ENCODE data around the gene SGO2. TPM values are rescaled to one million over a fixed set of nuclear protein-coding genes. Genes with fewer than 3 reads are reported as not detected.
"Not testable (repeated sequence)": the region's sequence is repeated elsewhere in the genome, so short reads cannot be mapped to it uniquely, and the experiment has no call there.

SGO2 gene
- total RNA-seq, 1 experiment from 2014 or later: 10.8 TPM

DNA sequence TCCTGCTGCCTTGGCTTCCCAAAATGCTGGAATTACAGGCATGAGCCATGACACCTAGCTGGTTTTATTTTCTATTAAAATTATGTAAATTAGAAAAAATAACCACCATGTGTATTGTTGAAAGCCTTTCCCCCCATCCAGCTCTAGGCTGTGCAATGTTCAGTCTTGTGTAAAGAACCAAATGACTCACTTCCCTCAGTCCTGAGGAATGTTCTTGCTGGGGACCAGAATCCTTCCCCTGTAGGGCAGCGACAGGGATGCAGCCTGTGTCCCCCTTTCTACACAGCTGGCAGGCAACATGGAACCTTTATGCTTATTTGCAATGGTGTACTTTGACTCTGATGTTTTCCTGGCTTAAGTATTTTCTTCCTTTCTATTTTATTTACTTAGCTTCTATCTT is 89.2 kb downstream of the SGO2 start:
- DNase-seq: no peak
- no peak overlapping the region for H3K4me3 ChIP-seq (ENCODE audit: insufficient read depth, low read depth, low read length)
- H3K36me3 ChIP-seq (replicated peaks; ENCODE audit: control insufficient read depth, insufficient read depth, low read length): no peaks in the 10 kb centered on the region
- H3K27me3 ChIP-seq (ENCODE audit: control insufficient read depth, insufficient read depth, low read length): no peaks in the 10 kb centered on the region

DNA sequence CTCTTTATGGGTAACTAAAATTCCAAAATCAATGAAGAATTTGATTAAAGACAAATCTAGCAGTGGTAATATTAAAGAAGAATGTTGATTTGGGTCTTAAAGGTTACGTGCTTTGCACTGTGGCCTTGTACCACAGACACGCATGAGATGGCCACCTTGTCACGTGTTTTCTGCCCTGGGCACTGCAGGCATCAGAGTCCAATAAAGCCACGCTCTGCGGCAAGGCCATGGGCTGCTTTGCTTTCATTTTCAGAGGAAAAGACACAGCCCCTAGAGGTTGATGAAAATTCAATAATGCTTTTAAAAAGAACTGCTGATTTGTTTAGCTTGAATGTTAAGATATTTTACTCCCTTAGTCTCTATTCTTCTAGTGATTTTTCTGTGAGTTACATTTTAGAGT is 90.2 kb downstream of the SGO2 start:
- no peaks in the 10 kb centered on the region for H3K27me3 ChIP-seq (ENCODE audit: control insufficient read depth, insufficient read depth, low read length)
- DNase-seq: no peak
- H3K36me3 ChIP-seq (replicated peaks; ENCODE audit: control insufficient read depth, insufficient read depth, low read length): no peaks in the 10 kb centered on the region
- no peak overlapping the region for H3K4me3 ChIP-seq (ENCODE audit: insufficient read depth, low read depth, low read length)

DNA sequence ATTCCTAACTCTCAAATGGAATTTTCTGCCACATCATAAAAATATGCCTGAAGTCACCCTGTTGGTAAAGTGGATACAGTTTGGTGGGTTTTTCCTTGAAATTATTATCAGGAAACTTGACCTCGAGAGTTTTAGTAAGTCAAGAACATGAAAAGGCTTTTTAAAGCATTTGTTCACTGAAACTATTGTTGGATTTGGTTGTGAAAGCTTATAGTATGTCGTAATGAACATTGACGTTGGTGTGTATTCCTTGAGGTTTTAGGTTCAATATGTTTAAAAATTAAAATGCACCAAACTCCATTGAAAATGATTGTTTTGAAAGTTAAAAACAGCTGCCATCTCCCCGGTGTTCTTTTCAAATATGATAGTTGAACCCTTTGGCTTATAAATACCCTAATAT is 90.6 kb downstream of the SGO2 start:
- no peak for DNase-seq
- no peaks in the 10 kb centered on the region for H3K27me3 ChIP-seq (ENCODE audit: control insufficient read depth, insufficient read depth, low read length)
- no peak overlapping the region for H3K4me3 ChIP-seq (ENCODE audit: insufficient read depth, low read depth, low read length)
- H3K36me3 ChIP-seq (replicated peaks; ENCODE audit: control insufficient read depth, insufficient read depth, low read length): no peaks in the 10 kb centered on the region

DNA sequence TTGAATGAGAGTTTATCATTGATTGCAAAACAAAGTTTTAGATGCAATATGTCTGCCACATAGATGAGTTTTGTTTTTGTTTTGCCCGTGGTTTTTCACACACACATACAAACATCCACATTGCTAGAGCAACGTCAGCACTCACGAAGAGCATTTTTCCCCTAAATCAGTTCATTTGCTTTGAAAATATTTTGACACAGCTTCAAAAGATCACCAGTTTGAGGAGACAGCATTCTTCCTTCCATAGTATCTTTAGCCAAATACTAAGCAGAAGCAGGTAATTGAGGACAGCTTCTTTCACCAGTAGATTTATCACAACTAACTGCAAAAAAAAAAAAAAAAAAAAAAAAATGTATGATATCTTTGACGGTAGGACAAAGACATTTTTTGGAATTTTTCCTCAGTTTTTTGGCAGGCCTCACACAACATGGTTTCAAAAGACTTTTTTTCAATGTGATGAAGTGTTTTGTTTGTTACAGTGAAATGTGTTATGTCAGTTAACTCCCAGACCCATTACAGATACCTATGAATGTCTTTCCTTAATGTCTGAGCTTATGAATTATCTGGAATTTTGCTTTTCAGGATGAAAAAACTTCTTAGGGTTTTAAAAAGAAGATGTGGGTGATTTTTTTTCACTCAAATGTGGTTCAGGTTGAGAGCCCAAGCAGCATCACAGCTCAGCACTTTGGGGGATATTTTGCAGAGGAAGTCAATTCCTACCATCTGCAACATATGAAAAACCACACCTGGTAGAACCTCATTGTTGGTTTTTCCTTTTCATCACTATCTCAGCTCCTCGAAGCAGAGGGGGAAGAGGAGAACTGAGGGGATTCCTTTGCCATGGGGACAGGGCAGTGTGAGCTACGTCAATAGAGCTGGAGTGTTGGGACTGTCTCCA is 91.4 kb downstream of the SGO2 start:
- no peaks in the 10 kb centered on the region for H3K36me3 ChIP-seq (replicated peaks; ENCODE audit: control insufficient read depth, insufficient read depth, low read length)
- DNase-seq: no peak
- no peaks in the 10 kb centered on the region for H3K27me3 ChIP-seq (ENCODE audit: control insufficient read depth, insufficient read depth, low read length)
- H3K4me3 ChIP-seq (ENCODE audit: insufficient read depth, low read depth, low read length): no peak overlapping the region

DNA sequence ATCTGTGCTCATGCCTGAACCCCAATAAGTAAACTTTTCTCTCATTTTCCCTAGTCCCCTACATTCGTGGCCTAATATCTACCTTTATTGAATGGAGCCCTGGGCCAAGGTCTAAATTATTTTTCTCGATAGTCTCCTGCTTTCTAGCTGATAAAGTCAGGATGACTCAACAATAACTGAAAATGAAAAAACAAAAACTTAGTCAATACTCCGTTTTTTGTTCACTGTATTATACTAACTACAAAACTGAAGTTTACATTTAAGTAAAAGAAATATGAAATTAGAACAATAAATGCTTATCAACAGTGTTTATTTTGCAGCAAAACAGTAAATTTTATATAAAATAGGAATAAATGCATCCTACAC is 92.0 kb downstream of the SGO2 start:
- Histone ChIP-seq H3K4me3 (ENCODE audit: insufficient read depth, low read depth, low read length) (no peak overlapping the region), H3K36me3 (replicated peaks; ENCODE audit: control insufficient read depth, insufficient read depth, low read length) (no peaks in the 10 kb centered on the region), H3K27me3 (ENCODE audit: control insufficient read depth, insufficient read depth, low read length) (no peaks in the 10 kb centered on the region)
- no peak for DNase-seq

DNA sequence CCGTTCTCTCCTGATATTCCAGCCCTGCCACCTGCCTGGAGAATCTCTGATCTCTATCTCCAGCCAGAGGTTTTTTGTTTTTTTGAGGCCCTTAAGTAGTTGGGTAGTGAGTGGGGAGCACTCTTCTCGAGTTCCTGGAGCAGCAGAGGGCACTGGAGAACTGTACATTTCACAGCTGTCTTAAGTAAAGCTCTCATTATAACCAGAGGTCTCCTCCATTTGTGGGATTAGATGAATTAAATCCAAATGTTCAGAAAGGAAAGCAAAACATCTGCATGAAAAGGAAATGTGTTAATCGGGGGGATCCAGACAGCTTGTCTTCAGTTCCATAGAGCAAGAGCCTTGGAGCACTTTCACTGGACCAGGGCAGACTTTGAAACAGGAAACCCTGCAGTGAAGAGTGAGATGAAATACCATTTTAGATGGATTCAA is 92.6 kb downstream of the SGO2 start:
- H3K27me3 ChIP-seq (ENCODE audit: control insufficient read depth, insufficient read depth, low read length): no peaks in the 10 kb centered on the region
- no peaks in the 10 kb centered on the region for H3K36me3 ChIP-seq (replicated peaks; ENCODE audit: control insufficient read depth, insufficient read depth, low read length)
- no peak for DNase-seq
- no peak overlapping the region for H3K4me3 ChIP-seq (ENCODE audit: insufficient read depth, low read depth, low read length)

DNA sequence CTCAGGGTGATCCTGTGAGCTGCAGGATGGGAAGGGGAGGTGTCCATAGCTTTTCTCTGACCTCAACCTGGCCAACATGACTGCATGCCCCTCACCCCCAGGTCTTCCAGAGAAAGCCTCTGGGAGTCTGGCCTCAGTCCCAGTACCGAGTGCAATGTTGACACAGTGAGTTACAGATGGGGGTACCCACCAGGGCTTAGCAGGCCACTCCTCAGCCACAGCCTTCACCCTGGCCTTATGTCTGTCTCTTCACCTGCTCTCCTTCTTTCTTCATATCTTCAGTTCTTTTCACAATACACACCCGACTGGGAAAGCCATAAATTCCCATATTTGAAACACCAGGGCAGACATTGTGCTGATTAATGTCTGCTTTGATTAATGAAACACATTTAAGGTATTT is 93.3 kb downstream of the SGO2 start:
- H3K4me3 ChIP-seq (ENCODE audit: insufficient read depth, low read depth, low read length): no peak overlapping the region
- no peak for DNase-seq
- no peaks in the 10 kb centered on the region for H3K27me3 ChIP-seq (ENCODE audit: control insufficient read depth, insufficient read depth, low read length)
- no peaks in the 10 kb centered on the region for H3K36me3 ChIP-seq (replicated peaks; ENCODE audit: control insufficient read depth, insufficient read depth, low read length)

DNA sequence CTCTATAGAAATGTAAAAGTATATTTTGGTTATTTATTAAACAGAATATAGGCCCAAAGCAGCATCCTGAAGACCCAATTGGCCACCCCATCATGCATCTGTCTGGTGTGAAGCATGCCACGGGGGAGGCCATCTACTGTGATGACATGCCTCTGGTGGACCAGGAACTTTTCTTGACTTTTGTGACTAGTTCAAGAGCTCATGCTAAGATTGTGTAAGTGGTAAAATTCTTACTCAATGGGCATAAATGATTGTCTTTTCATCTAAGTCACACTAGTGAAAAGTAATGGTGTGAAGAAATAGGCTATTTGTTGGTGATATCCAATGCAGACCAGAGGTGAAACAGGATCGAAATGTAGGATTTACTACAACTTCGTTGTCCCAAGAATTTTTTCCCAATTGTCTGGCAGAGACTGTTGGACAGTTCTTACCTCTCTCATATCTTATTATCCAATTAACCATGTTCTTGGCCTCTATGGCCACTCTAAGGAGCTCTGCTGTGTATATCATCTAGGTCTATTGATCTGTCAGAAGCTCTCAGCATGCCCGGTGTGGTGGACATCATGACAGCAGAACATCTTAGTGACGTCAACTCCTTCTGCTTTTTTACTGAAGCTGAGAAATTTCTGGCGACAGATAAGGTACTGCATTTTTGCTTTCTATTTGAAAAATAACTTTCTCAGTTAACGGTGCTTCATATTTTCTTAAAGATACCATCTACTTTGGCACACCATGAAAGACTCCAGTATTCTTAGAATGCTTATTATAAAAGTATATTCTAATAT is 94.8 kb downstream of the SGO2 start:
- DNase-seq: no peak
- Histone ChIP-seq H3K36me3 (replicated peaks; ENCODE audit: control insufficient read depth, insufficient read depth, low read length) (no peaks in the 10 kb centered on the region), H3K27me3 (ENCODE audit: control insufficient read depth, insufficient read depth, low read length) (no peaks in the 10 kb centered on the region), H3K4me3 (ENCODE audit: insufficient read depth, low read depth, low read length) (no peak overlapping the region)

DNA sequence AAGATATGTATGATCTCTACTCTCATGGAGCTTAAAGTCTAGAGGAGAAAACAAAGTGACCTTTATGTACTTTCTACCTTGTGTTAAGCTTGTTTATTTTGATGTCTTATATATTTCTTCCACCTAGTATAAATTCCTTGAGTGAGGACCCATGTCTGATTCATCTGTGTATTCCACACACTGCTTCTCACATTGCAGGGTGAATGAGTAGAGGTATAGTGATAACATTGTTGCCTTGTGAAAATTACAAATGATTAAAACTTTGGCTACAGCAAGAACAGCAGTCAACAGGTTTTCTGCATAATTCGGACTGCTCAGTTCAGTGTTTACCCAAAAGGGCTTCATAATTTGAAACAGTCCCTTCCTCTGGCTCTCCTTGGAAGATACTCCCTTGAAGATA is 96.1 kb downstream of the SGO2 start:
- Histone ChIP-seq H3K4me3 (ENCODE audit: insufficient read depth, low read depth, low read length) (no peak overlapping the region), H3K27me3 (ENCODE audit: control insufficient read depth, insufficient read depth, low read length) (no peaks in the 10 kb centered on the region), H3K36me3 (replicated peaks; ENCODE audit: control insufficient read depth, insufficient read depth, low read length) (no peaks in the 10 kb centered on the region)
- DNase-seq: no peak

DNA sequence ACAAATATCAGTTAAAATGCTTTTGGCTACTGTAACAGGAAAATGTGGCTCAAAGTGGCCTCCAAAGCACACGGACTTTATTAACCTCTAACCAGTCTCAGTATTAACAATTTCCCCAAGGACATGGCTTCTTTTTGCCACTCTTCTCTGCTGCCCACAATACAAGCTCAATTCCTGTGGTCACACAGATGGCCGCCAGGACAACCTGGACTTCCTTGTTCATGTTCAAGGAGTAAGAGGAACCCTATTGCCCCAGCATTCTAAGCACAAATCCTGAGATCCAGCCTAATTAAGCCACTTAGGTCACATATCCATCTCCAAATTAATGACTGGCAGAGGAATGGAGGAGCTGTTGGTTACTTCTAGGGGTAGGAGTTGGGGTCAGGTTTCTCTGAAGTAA is 98.0 kb downstream of the SGO2 start:
- Histone ChIP-seq H3K4me3 (ENCODE audit: insufficient read depth, low read depth, low read length) (no peak overlapping the region), H3K36me3 (replicated peaks; ENCODE audit: control insufficient read depth, insufficient read depth, low read length) (no peaks in the 10 kb centered on the region), H3K27me3 (ENCODE audit: control insufficient read depth, insufficient read depth, low read length) (no peaks in the 10 kb centered on the region)
- DNase-seq: no peak

DNA sequence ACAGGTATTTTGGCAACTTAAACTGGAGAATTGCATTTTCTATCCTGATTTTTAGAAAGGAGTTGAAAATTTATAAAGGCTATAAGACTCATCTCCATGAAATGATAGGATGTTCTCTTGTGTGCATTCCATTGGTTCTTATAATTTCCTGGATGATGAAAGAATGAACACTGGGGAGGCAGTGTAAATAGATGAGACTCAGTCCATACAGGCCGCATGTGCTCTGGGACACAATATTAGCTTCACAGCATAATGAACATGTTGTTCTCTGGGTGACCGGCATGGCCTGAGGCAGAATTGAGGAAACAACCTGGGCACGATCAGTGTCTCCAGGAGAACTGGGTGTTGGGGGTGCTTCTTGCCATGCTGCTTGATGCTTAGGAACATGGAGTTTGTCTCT is 98.7 kb downstream of the SGO2 start:
- no peak for DNase-seq
- no peaks in the 10 kb centered on the region for H3K36me3 ChIP-seq (replicated peaks; ENCODE audit: control insufficient read depth, insufficient read depth, low read length)
- H3K27me3 ChIP-seq (ENCODE audit: control insufficient read depth, insufficient read depth, low read length): no peaks in the 10 kb centered on the region
- H3K4me3 ChIP-seq (ENCODE audit: insufficient read depth, low read depth, low read length): no peak overlapping the region

DNA sequence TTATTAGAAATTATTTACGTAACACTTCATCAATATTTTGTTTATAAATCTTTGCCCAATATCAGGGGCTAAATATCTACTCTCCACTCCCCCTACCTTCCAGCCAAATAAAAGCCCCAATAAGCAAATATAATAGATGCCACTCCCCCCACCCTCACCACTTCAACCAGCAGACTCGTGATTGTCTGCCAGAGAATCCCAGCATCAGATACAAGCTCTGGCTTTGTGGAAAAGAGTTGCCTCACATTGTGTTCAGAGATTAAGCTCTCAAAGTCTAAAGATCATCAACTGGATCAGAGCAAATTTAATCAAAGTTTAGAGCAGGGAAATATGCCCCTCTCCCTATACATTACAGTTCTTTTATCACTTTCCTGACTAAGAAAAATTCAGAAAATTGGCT is 99.3 kb downstream of the SGO2 start:
- Histone ChIP-seq H3K4me3 (ENCODE audit: insufficient read depth, low read depth, low read length) (no peak overlapping the region), H3K27me3 (ENCODE audit: control insufficient read depth, insufficient read depth, low read length) (no peaks in the 10 kb centered on the region), H3K36me3 (replicated peaks; ENCODE audit: control insufficient read depth, insufficient read depth, low read length) (no peaks in the 10 kb centered on the region)
- DNase-seq: no peak

DNA sequence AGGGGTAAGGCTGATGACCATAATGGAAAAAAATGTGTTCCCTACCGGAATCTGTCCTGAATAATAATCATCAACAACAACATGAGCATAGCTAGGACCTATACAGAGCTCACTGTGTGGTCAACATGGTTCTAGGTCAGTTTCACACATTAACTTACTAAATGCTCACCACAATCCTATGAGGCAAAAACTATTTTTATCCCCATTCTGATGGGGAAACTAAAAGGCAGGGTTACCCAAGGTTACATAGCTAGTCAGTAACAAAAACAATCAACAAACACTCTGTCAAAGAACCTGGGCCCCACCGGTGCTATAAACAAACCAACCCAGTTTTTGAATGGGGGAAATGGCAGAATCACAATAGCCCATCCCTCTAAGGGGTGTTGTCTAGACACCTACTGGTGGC is 100.0 kb downstream of the SGO2 start:
- Histone ChIP-seq H3K4me3 (ENCODE audit: insufficient read depth, low read depth, low read length) (no peak overlapping the region), H3K36me3 (replicated peaks; ENCODE audit: control insufficient read depth, insufficient read depth, low read length) (no peaks in the 10 kb centered on the region), H3K27me3 (ENCODE audit: control insufficient read depth, insufficient read depth, low read length) (no peaks in the 10 kb centered on the region)
- no peak for DNase-seq

DNA sequence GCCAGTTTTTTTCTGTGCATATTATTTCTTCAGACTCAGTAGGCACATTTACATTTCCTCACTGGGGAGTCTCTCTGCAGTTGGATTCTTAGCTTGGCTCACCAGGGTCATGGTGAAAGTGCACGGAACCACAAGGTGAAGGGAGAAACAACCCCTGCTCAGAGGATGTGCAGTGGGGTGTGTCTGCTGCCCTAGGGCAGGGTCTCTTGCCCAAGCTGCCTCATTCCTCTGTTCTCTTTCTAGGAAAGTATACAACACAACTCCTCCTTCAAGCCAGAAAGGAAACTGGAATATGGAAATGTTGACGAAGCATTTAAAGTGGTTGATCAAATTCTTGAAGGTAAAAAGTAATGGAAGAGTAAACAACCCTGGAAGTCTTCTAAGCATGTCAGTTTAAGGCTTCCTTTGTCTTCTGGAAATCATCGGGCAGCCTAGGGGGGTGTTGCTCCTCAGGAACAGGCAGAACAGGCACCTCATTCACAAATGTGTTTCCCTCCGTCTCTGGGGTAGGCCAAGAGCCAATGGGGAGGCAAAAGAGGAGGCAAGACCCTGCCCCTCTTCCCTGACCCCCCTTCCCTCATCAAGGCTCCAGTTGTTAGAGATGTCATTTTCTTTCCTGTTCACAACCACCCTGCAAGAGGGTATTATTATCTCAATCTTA is 101.2 kb downstream of the SGO2 start:
- H3K4me3 ChIP-seq (ENCODE audit: insufficient read depth, low read depth, low read length): no peak overlapping the region
- H3K27me3 ChIP-seq (ENCODE audit: control insufficient read depth, insufficient read depth, low read length): no peaks in the 10 kb centered on the region
- no peak for DNase-seq
- no peaks in the 10 kb centered on the region for H3K36me3 ChIP-seq (replicated peaks; ENCODE audit: control insufficient read depth, insufficient read depth, low read length)

DNA sequence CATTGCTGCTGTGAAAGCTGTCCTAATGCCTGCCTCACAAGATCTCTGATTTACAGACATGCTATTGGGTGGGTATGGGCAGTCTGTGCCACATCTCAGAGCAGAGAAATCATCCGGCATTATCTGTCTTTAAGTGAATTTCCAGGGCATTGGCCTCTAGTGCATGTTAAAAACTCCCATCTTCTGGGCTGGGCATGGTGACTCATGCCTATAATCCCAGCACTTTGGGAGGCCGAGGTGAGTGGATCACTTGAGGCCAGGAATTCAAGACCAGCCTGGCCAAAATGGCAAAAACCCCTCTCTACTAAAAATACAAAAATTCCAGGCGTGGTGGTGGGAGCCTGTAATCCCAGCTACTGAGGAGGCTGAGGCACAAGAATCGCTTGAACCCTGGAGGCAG is 102.5 kb downstream of the SGO2 start:
- not testable (repeated sequence) for H3K4me3 ChIP-seq (ENCODE audit: insufficient read depth, low read depth, low read length); DNase-seq; H3K36me3 ChIP-seq (replicated peaks; ENCODE audit: control insufficient read depth, insufficient read depth, low read length); H3K27me3 ChIP-seq (ENCODE audit: control insufficient read depth, insufficient read depth, low read length)
